Measurements from ENCODE around the gene SLC23A2.

DNA sequence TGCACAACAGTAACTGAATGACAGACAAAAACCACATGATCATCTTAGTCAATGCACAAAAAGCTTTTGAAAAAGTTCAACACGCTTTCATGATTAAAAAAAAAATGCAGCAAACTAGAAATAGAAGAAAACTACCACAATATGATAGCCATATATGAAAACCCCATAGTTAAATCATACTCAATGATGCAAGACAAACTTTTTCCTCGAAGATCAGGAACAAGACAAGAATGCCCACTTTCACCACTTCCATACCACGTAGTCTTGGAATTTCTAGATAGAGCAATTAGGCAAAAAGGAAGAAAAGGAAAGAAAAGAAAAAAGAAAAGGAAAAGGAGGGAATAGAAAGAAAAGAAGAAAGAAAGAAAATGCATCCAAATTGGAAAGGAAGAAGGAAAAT lies 44.6 kb upstream of the SLC23A2 start:
- no peak for TF ChIP-seq SP1 (IDR thresholded peaks at IDR 0.05)
- TF ChIP-seq FOXM1 (IDR thresholded peaks at IDR 0.05; ENCODE audit: borderline replicate concordance): no peak
- no peak for TF ChIP-seq L3MBTL2 (conservative IDR thresholded peaks at IDR 0.05)
- no peak for TF ChIP-seq SUZ12 (IDR thresholded peaks at IDR 0.05)
- TF ChIP-seq ZNF384 (IDR thresholded peaks at IDR 0.05): no peak
- no peak for TF ChIP-seq FOXA1 (IDR thresholded peaks at IDR 0.05)
- no peak for TF ChIP-seq FOXK2 (IDR thresholded peaks at IDR 0.05)
- TF ChIP-seq LEF1 (IDR thresholded peaks at IDR 0.05; ENCODE audit: borderline replicate concordance): no peak
- no peak for TF ChIP-seq BHLHE40 (IDR thresholded peaks at IDR 0.05; ENCODE audit: borderline replicate concordance)
- TF ChIP-seq, protein P1, sequence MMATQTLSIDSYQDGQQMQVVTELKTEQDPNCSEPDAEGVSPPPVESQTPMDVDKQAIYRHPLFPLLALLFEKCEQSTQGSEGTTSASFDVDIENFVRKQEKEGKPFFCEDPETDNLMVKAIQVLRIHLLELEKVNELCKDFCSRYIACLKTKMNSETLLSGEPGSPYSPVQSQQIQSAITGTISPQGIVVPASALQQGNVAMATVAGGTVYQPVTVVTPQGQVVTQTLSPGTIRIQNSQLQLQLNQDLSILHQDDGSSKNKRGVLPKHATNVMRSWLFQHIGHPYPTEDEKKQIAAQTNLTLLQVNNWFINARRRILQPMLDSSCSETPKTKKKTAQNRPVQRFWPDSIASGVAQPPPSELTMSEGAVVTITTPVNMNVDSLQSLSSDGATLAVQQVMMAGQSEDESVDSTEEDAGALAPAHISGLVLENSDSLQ (IDR thresholded peaks at IDR 0.05): no peak
- no peak for TF ChIP-seq CTBP1 (IDR thresholded peaks at IDR 0.05; ENCODE audit: borderline replicate concordance)
- TF ChIP-seq ARNT (IDR thresholded peaks at IDR 0.05): no peak
